Measurements from ENCODE around the gene FUCA1. TPM values are rescaled to one million over a fixed set of nuclear protein-coding genes. Genes with fewer than 3 reads are reported as not detected.

The FUCA1 gene
- total RNA-seq, 1 donor from 2014 or later, result 8.8 TPM

GRCh38 chr1:23869051-23869450 lies 961 bp upstream of the FUCA1 start:
- Mint-ChIP-seq H3K27me3 (ENCODE audit: unreplicated experiment) (peaks cover 8% of the 10 kb centered on the region), H3K4me3 (ENCODE audit: unreplicated experiment) (no peak overlapping the region), H3K27ac (ENCODE audit: unreplicated experiment) (no peak overlapping the region), H3K4me1 (ENCODE audit: low read depth, unreplicated experiment) (no peaks in the 10 kb centered on the region), H3K36me3 (ENCODE audit: unreplicated experiment) (no peaks in the 10 kb centered on the region), H3K9me3 (ENCODE audit: unreplicated experiment) (peaks cover 3% of the 10 kb centered on the region)
- no peak for TF ChIP-seq CTCF (IDR thresholded peaks at IDR 0.05; ENCODE audit: partially characterized antibody, unreplicated experiment)
- no peak for DNase-seq

GRCh38 chr1:23868557-23869016 lies 497 bp upstream of the FUCA1 start:
- Mint-ChIP-seq H3K36me3 (ENCODE audit: unreplicated experiment) (no peaks in the 10 kb centered on the region), H3K27me3 (ENCODE audit: unreplicated experiment) (peaks cover 8% of the 10 kb centered on the region), H3K9me3 (ENCODE audit: unreplicated experiment) (peaks cover 3% of the 10 kb centered on the region), H3K4me1 (ENCODE audit: low read depth, unreplicated experiment) (no peaks in the 10 kb centered on the region), H3K4me3 (ENCODE audit: unreplicated experiment) (peak overlapping the region; percentile 75), H3K27ac (ENCODE audit: unreplicated experiment) (no peak overlapping the region)
- no peak for DNase-seq
- peak; percentile 63 for TF ChIP-seq CTCF (IDR thresholded peaks at IDR 0.05; ENCODE audit: partially characterized antibody, unreplicated experiment)

- Mint-ChIP-seq H3K27me3 (ENCODE audit: unreplicated experiment) (peaks cover 8% of the 10 kb centered on the region), H3K36me3 (ENCODE audit: unreplicated experiment) (no peaks in the 10 kb centered on the region), H3K4me3 (ENCODE audit: unreplicated experiment) (peak overlapping the region; percentile 84), H3K27ac (ENCODE audit: unreplicated experiment) (no peak overlapping the region), H3K9me3 (ENCODE audit: unreplicated experiment) (peaks cover 3% of the 10 kb centered on the region), H3K4me1 (ENCODE audit: low read depth, unreplicated experiment) (no peaks in the 10 kb centered on the region)
- no peak for DNase-seq
- TF ChIP-seq CTCF (IDR thresholded peaks at IDR 0.05; ENCODE audit: partially characterized antibody, unreplicated experiment), result no peak
Observed at GRCh38 chr1:23867542-23867894, 572 bp downstream of the FUCA1 start.

GRCh38 chr1:23865543-23865930 lies 2.6 kb downstream of the FUCA1 start:
- Mint-ChIP-seq H3K4me1 (ENCODE audit: low read depth, unreplicated experiment) (no peaks in the 10 kb centered on the region), H3K36me3 (ENCODE audit: unreplicated experiment) (no peaks in the 10 kb centered on the region), H3K27ac (ENCODE audit: unreplicated experiment) (no peak overlapping the region), H3K27me3 (ENCODE audit: unreplicated experiment) (peaks cover 8% of the 10 kb centered on the region), H3K9me3 (ENCODE audit: unreplicated experiment) (peaks cover 3% of the 10 kb centered on the region), H3K4me3 (ENCODE audit: unreplicated experiment) (no peak overlapping the region)
- DNase-seq, result no peak
- no peak for TF ChIP-seq CTCF (IDR thresholded peaks at IDR 0.05; ENCODE audit: partially characterized antibody, unreplicated experiment)

- H3K4me3 Mint-ChIP-seq (ENCODE audit: unreplicated experiment), result no peak overlapping the region
- peaks cover 3% of the 10 kb centered on the region for H3K9me3 Mint-ChIP-seq (ENCODE audit: unreplicated experiment)
- H3K27me3 Mint-ChIP-seq (ENCODE audit: unreplicated experiment), result peaks cover 8% of the 10 kb centered on the region
- no peak overlapping the region for H3K27ac Mint-ChIP-seq (ENCODE audit: unreplicated experiment)
- DNase-seq, result no peak
- no peaks in the 10 kb centered on the region for H3K36me3 Mint-ChIP-seq (ENCODE audit: unreplicated experiment)
- H3K4me1 Mint-ChIP-seq (ENCODE audit: low read depth, unreplicated experiment), result no peaks in the 10 kb centered on the region
- no peak for TF ChIP-seq CTCF (IDR thresholded peaks at IDR 0.05; ENCODE audit: partially characterized antibody, unreplicated experiment)
Observed at GRCh38 chr1:23864801-23865542, 3.1 kb downstream of the FUCA1 start.

All from glutamatergic neuron (in vitro differentiated cells).